SKM-1 (cell line): ENCODE data around the gene DSG1.
A peak's percentile ranks its signal among the peaks of the same experiment; 100 is the strongest.
"Not testable (repeated sequence)": the region's sequence is repeated elsewhere in the genome, so short reads cannot be mapped to it uniquely, and the experiment has no call there.

Experiments
- DNase-seq: peaks from one replicate; lab custom pipeline; 2025; ENCODE audit not compliant: unreplicated experiment; lab: John Stamatoyannopoulos, UW

DSG1 gene

DNA sequence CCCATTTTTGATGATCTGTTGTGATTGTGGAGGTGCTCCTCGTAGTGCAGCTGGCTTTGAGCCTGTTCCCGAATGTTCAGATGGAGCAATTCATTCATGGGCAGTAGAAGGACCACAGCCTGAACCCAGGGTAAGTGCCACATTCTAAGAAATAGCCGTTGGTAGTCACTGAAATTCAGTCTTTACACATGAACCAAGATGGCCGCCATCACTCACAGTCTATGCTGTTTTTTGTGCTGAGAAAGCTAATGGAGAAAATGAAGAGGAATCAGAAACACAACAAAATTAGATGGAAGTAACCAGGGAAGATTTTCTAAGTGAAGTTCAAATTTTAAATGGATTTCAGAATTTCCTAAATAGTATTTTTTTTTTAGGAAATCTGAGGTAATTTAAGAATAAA is 25.5 kb downstream of the DSG1 start:
- DNase-seq = no peak

DNA sequence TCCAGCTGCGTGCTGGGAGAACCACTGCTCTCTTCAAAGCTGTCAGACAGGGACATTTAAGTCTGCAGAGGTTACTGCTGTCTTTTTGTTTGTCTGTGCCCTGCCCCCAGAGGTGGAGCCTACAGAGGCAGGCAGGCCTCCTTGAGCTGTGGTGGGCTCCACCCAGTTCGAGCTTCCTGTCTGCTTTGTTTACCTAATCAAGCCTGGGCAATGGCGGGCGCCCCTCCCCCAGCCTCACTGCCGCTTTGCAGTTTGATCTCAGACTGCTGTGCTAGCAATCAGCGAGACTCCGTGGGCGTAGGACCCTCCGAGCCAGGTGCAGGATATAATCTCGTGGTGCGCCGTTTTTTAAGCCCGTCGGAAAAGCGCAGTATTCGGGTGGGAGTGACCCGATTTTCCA is 35.4 kb downstream of the DSG1 start:
- not testable (repeated sequence) for DNase-seq

DNA sequence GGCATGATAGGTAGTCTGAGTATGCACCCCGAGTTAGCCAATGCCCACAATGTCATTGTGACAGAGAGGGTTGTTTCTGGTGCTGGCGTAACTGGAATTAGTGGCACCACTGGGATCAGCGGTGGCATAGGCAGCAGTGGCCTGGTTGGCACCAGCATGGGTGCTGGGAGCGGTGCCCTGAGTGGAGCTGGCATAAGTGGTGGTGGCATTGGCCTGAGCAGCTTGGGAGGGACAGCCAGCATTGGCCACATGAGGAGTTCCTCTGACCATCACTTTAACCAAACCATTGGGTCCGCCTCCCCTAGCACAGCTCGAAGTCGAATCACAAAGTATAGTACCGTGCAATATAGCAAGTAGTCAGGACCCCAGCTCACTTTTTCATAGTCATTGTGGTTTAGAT is 37.0 kb downstream of the DSG1 start:
- DNase-seq = no peak

DNA sequence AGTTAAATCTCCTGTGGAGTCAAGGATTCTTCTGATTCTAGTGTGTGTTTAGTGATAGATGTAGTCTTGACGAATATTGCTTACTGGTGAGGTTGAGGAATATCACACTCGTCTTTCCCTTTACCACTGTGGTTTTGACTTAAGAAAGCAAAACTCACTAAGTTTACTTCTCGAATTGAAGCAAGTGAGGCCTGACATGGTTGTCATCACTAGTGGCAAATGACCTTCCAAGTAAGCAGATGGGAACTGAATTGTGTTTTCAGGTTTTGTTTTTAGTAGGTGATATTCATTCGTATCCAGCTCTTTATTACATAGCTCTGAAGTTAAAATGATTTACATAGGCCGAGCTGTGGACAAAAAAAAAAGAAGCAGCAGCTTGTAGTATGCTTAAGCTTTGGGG is 38.1 kb downstream of the DSG1 start:
- no peak for DNase-seq

DNA sequence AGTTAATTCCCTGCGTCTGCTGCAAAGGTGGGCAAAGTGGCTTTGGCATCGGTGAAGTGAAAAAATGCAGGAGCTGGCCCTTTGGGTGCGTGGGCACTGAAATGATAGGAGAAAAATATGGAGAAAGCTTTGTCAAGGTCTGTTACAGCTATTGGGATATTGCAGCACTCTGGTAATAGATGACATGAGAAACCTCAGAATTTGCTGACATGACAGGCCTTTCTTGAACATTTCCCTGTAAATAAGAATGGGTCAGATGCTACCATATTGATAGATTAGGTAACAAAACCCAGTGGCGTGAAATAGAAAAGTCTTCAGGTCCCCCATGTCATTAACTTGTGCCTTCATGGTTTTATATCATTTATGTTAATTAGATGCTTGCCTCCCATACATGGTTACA is 46.2 kb downstream of the DSG1 start:
- DNase-seq = no peak

DNA sequence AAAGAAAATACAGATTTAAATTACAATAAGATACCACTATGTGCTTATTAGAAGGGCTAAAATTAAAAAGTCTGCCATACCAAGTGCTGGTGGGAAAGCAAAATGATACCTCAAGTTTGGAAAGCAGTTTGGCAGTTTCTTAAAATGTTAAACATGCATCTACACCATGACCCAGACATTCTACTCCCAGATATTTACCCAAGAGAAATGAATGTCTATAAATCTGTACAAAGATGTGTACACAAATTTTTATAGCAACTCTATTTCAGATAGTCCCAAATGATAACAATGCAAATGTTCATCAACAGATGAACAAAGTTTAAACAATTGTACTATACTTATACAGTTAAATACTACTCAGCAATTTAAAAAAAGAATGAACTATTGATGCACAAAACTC is 51.5 kb downstream of the DSG1 start:
- no peak for DNase-seq

DNA sequence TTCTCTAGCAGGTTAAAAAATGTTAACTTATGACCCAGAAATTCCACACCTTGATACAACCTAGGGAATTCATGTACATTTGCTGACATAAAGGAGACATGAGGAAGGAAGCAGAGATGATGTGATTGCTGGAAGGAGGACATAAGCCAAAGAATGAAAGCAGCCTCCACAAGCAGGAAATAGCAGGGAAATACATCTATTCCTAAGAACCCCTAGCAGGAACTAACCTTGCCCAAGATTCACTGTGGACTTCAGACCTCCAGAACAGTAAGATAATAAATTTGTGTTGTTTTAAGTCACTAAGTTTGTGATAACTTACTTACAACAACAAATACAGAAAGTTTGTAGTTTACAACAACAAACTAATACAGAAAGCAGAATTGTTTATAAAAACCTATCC is 54.0 kb downstream of the DSG1 start:
- DNase-seq = no peak

DNA sequence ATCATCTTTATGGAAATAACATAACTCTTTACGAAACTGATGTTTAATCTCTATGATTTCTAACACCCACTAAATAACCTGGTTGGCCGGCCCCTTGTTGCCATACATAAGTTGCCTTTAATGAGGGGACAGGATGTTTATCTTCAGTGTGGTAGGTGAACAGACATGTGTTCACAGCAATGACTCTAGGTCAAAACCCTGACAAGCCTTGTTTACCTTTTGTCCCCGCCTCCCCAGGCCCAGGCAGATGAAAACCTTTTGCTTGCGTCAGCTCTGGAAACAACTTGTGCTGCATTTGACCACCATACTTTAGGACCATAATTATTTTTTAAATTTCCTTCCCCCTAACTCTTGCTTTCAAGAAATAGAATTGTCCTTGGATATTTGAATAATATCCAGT is 55.7 kb downstream of the DSG1 start:
- DNase-seq = no peak

DNA sequence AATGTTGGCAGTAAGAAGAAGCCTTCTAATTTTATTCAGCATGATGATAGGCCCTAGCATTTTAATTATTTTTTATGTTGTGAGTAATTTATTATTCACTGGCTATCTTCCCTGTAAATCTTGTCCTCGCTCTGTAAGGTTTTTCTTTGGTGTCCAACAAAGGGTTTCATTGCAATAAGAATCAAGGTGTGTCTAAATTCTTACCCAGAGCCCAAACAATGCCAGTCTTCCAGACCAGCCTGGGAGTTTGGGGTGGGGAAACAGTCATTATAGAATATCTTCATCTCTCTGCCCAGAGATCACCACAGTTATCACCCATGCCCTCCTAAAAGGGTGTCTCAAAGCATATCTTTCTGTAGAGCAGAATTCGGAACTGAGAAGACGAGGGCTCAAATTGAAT is 58.5 kb downstream of the DSG1 start, which contains the start of gene DSG4:
TSS of gene DSG4 (plus strand) at position 301 of the 400 bp plus-strand sequence. CDS start 135 bp downstream, outside the sequence.
- no peak for DNase-seq

DNA sequence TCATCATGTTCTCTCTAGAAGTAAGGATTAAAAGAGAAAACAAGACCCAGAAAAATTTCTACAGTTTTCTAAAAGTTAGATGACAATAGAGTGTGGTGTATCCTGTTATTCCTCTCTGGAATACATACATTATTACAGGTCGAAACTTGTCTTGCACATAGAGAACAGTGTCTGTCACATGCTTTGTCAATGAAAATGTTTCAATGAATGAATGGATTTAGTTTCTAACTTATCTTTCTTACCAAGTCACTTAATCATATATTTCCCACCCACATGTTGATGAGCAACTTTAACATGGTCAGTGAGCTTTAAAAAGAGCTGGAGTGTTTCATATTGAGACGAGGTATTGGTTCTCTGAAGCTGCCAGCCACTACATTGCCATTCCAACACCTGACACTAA is 63.0 kb downstream of the DSG1 start:
- DNase-seq = no peak

DNA sequence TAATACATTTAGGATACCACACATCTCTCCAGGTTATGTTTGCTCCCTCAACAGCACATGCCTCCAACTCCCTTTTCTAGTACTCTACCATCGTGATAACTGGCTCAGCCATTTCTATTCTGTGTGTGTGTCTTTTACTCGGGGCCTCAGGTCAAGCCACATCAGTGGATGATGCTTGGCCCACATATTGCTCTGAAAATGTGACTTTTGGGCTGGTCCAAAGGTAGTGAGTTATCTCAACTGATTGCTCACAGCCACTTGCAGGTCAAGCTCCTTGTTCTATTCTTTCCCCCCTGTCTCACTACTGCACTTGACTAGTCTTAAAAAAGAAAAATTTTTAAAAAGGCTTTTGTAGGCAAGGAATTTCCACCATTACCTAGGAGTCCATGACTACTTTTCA is 64.1 kb downstream of the DSG1 start:
- no peak for DNase-seq

DNA sequence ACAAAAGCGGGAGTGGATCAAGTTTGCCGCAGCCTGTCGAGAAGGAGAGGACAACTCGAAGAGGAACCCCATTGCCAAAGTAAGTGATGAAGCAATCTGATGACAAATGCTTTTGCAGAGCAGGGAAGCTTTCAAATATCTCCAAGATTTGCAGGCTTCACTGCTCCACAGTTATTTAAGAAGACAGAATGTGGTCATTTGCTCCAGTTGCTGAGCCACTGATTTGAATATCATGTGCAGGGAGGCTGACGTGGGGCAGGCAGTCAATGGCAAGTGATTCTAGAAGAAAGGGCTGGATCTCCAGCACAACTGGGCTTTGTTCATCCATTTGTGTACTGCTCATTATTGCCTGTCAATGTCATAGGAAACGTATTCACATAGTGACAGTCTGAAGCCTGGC is 68.8 kb downstream of the DSG1 start:
- peak; percentile 33 for DNase-seq

DNA sequence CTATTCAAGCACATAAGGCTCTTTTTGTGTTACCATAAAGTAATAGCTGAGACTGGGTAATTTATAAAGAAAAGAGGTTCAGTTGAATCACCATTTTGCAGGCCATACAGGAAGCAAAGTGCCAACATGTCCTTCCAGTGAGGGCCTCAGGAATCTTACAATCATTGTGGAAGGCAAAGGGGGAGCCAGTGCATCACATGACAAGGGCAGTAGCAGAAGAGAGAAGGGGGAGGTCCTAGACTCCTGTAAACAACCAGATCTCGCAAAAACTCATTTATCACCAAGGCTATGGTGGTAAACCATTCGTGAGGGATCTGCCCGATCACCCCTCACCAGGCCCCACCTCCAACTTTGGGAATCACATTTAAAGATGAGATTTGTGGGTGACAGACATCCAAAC is 75.3 kb downstream of the DSG1 start:
- DNase-seq = no peak

DNA sequence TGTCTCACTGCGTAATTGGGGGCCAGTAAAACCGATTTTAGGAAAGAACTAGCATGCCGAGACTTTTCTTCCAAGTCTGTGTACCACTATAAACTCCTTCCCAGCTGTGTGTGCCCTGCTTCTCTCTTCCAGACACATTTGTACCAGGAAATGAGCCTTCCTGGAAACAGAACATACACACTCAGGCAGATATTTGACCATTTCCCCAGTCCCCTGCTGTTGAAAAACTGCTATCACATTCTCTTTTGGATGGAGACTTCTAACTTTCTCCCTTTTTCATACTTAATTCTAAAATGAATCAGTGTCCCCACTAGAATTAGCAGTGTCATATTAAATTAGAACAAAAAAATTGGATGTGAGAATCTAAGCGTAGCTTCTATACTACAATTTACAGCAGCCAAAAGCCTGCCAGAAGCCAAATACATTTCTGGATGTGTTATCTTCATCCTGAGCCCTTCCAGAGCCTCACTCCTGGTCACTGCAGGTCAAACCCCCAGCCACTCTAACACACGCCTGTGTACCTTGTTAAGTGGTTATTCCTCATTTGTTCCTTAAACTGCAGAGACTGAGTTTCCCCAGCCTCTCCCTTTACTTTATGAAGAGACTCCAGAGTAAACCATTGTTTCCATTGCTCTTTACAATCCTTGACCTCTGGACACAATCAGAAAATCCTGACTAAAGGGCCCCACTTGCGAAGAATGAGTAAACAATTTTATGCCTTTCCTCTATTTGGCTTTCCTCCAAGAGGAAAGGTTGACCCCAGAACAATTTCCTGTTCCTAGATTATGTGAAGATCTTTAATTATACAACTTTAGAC is 79.0 kb downstream of the DSG1 start:
- DNase-seq = no peak

DNA sequence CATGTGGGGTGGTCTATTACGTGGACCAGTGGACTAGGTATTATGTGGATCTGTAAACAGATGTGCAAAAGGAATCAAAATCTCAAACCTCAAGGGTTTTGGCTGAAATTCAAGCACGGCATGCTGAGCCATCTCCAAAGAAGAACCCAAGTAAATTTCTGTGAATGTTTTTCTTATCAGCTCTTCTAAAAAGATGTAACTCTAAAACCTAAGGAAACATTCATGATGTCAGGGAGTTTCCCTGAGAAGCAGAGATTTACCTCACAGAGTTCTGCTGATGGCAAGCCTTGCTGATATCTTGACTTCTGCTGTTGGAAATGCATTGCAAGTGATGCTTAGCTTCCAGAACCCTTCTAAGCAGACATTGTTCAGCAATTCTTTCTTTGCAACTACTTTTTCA is 80.2 kb downstream of the DSG1 start:
- DNase-seq = no peak

DNA sequence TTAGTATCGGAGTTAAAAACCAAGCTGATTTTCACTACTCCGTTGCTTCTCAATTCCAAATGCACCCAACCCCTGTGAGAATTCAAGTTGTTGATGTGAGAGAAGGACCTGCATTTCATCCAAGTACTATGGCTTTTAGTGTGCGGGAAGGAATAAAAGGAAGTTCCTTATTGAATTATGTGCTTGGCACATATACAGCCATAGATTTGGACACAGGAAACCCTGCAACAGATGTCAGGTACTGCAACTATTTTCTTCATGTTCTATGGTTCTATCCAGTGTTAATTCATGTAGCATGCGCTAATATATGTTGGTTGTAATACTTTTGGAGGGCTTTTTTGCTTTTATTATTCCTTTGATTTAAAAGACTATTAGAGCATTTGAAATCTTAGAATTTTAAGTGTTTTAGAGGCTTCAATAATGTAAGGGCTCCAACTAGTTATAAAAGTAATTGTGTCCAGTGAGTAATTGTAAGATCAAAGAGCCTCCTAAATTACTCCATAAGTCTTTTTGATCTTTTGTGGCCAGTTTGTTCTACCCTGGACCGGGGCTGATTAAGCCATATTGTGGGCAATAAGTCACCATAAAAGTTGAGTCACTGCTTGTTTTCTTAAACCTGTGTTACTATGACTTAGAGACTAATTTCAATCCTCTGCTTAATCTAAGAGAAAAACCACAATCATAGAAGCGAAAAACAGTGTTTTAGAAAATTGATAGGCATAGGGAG is 81.5 kb downstream of the DSG1 start:
- DNase-seq = peak; percentile 42

DNA sequence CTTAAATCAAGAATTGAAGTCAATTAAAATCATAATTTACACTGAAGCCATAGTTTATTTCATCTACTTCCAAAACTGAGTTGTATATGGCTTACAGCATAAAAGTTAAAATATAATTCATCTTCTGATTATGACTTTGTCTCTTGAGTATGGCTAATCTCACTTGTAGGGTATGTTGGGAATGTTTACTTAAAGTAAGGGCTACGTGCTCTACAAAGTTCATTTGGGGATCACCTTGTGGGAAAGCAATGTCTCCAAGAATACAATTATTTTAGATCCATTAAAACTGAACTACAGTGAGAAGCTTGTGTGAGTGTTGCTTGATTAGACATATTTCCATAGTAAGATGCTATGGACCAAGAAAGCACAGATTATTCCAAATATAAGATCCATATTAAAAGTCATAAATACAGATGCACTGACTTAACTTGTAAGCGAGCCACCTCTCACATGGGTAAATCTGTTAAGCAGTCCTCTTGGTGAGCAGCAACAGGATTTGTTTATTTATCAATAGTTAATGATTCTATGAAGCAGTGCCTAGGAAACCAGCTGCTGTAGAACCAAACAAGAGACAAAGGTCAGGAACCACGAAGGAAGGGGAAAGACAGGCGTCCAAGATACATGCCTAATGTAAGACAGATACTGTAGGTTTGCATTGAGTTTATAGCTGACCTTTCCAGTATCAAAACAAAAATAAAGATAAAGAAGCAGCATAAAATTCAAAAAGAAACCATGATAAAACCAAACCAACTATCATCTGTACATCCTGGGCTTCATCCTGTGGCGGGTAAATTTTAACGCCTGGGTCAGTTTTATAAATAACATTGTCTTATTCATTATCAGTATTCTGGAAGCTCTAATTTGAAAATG is 83.4 kb downstream of the DSG1 start:
- no peak for DNase-seq

DNA sequence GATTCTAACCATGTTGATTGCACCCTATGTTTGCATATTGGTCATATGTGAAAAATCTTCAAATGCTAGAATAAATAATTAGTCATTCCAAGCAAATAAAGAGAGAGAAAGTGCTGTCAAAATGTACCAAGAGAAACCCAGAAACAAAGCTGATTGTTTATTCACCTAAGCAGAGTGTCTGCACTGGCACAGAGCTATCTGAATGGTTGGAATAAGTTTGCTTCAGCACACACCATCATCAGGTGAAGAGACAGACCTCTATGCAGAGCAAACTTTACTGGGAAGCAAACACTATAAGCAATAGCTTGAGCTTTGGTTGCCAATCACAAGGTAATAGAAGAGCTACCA is 84.0 kb downstream of the DSG1 start:
- DNase-seq = no peak

DNA sequence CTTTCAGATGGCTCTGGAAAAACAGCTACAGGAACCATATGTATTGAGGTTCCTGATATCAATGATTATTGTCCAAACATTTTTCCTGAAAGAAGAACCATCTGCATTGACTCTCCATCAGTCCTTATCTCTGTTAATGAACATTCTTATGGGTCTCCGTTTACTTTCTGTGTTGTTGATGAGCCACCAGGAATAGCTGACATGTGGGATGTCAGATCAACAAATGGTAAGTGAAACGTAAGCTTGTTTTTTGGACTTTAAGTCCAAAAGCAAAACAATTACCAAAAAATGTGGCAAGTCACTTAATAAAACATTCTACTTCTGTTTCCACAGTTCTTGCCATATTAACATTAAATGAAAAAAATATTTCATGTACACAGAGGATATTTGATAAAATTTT is 85.4 kb downstream of the DSG1 start:
- no peak for DNase-seq
